DMS53 (cell line): ENCODE results near the gene IGSF9B.
"Not testable (repeated sequence)": the region's sequence is repeated elsewhere in the genome, so short reads cannot be mapped to it uniquely, and the experiment has no call there.

Experiments
- DNase-seq: peaks from one replicate; lab custom pipeline; 2025; lab: John Stamatoyannopoulos, UW

The IGSF9B gene

DNA sequence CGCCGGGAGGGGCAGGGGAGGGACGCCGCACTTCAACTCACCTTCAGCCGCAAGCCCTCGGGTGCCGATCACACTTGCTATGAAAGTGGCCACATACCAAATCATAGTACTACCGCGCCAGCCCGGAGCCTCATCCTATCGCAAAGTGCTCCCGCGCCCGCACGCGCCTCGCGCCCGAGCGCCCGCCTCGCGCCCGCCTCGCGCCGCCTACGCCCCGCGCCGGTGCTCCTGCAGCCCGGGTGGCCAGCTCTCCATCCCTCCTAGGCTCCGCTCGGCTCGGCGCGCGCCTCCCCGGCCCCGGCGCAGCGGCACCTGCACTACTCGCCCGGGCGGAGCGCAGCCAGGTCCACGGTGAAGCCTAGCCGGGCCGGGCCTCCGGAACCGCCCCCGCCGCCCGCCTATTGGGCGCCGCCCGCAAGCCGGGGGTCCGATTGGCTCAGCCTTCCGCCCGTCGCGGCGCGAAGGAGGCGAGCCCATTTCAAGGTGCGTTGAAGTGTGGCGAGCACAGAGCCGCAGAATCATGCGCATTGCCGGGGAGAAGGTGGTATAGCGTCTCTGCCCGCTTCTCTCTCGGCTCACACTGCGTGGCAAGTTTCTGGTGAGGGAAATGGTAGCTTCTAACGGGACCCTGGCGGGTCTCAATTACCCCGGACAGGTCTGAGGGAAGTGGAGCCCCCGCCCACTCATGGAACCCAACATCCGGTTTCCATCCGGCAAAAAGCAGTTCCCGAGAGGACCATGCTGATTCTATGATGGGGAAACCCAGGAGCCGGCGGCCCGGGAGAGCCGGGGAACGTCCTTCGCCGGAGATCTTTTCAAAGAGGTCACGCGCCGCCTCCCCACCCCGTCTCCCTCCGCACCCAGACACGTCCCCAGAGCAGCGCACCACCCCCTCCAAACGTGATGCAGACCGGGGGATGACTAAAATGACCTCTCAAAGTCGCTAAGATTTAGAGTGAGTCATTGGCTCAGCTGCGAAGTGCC lies at the start of gene IGSF9B:
Gene IGSF9B (minus strand): TSS at position 319 of the 984 bp plus-strand sequence. CDS start 214 bp downstream, at position 105.
- DNase-seq: peak; percentile 97

- no peak for DNase-seq
Measured at GRCh38 chr11:134004496-134005172, 47.9 kb upstream of the IGSF9B start.

DNA sequence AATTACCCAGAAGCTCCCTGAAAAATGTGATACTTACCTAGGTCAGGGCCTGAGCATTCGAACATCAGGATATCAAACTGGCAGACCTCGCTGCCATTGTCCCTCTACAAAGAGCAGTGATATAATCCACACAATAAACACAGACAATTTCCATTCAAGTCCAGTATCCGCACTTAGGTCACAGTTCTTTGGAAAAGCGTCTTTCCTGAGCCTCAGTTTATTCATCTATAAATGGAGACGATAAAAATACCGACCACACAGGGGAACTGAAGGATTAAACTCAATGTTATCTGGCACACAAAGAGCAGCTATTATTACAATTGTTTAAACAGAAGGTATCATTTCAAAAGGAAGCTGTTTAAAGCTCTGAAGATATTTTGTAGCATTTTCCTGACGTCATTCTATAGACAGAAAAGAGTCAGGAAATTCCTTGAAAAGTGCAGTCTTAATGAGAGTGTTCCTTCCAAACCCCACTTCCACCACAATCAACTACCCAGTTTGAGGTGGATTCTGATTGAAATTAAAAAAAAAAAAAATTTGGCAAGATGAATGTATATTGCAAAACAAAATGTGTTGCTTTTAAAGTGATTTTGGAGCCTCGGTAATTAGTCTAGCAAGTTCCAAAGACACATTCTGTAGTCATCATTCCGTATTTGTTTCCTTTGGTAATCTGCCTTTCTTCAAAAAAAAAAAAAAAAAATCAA lies 47.2 kb upstream of the IGSF9B start:
- no peak for DNase-seq

DNA sequence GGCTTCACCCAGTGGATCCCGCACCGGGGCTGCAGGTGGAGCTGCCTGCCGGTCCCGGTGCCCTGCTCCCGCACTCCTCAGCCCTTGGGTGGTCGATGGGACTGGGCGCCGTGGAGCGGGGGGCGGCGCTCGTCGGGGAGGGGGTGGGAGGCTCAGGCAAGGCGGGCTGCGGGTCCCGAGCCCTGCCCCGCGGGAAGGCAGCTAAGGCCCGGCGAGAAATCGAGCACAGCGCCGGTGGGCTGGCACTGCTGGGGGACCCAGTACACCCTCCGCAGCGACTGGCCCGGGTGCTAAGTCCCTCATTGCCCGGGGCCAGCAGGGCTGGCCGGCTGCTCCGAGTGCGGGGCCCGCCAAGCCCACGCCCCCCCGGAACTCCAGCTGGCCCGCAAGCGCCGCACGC lies 46.1 kb upstream of the IGSF9B start:
- DNase-seq: not testable (repeated sequence)

- not testable (repeated sequence) for DNase-seq
Measured at GRCh38 chr11:134002338-134002737, 45.6 kb upstream of the IGSF9B start.

DNA sequence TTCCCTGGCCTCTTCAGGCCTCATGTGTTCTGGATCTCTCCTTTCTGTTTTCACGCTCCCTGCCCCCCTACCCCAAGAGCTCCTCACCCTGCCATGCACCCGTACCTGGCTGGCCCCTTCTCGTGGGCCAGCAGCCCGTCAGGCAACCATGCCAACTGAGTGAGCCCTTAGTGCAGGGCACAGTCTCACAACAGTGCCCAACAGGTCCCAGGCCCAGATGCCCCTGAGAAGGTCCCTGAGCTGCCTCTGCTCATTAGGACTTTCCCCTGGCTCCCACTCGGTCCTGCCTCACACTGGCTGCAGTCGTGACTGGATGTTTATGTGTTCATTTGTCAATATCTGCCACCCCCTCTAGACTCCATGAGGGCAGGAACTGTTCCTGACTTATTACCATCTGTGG lies 44.8 kb upstream of the IGSF9B start:
- no peak for DNase-seq

DNA sequence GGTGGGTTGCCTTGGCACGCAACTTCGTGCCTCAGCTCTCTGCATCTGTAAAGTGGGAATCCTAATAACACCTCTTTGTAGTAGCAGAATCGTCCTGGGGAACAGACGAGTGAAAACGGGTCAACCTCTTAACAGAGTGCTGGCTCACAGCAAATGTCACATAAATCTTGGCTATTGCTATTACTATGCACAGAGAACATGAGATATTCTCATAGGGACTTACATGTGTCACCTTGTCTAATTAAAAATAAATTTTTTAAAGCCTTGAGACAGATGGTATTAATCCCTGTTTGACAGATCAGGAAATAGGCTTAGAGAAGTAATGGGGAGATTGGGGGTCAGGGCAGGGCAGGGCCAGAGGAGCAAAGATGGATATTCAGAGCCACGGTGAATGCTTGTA lies 44.3 kb upstream of the IGSF9B start:
- DNase-seq: no peak

GRCh38 chr11:133999355-133999754 lies 42.6 kb upstream of the IGSF9B start:
- no peak for DNase-seq

- DNase-seq: no peak
Measured at GRCh38 chr11:133997554-133997953, 40.8 kb upstream of the IGSF9B start.

DNA sequence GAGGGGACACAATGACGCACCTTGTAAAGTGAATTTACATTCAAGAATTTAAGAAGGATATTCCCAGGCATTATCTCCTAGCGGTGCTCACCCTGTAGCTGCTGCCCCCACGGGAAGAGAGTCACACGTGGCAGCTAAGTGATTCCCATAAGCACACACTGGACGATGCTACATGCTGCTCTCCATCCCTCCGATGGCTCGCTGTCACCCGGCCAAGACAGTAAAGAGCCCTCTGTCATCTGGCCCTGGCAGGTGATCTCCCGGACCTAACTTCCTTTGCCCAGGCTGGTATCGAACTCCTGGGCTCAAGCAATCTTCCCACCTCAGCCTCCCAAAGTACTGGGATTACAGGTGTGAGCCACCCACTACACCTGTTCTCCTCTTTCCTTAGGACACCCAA lies 39.9 kb upstream of the IGSF9B start:
- DNase-seq: no peak

- no peak for DNase-seq
Measured at GRCh38 chr11:133995066-133995465, 38.3 kb upstream of the IGSF9B start.

DNA sequence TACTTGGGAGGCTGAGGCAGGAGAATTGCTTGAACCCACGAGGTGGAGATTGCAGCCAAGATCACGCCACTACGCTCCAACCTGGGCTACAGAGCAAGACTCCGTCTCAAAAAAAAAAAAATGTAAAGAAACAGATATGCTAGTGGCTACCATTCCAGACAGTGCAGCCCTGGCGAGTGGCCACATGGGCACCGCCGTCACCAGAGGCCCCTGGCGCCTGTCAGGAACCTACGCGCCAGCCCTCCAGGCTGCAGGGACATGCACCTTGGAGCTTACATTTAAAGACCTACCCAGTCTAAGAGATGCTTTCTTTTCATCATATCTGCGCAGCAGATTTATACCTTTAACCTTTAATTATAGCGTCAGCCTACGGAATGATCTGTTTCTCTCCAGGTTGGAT lies 37.2 kb upstream of the IGSF9B start:
- no peak for DNase-seq

- DNase-seq: no peak
Measured at GRCh38 chr11:133993107-133993506, 36.3 kb upstream of the IGSF9B start.

DNA sequence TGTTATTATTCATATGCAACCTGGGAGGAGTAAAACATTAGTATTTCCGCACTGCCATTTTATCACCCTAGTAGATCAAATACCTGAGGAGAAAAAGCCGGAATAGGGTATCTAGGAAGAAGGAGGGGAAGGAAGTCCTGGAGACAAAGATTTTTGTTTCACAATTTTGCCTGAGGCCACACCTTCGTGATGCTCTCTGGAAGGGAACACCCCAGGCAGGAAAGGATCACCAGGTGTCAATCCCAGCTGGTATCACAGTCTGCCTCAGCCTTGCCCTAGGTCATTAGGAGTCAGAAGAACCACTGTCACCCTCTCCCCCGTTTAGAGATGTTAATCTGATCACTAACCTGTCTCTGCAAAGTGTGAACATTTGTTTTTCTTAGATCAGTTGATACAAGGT lies 35.4 kb upstream of the IGSF9B start:
- DNase-seq: no peak

- DNase-seq: no peak
Measured at GRCh38 chr11:133991101-133991500, 34.3 kb upstream of the IGSF9B start.

DNA sequence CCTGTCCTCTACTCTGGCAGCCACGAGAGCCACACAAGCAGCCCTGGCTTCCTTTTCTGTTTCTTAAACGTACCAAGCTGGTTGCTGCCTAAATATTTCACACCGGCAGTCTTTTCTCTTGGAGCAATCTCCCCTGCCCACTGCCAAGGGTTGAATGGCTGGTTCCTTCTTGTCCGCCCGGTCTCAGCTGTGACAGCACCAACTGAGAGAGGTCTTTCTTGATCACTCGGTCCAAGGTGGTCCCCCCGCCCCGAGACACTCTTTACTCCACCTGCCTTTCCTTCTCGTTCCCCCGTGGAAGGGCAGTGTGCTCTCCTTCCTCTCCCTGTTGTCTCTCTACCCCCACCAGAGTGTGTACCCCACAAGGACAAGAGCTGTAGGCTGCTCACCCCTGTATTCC lies 33.7 kb upstream of the IGSF9B start:
- DNase-seq: no peak

DNA sequence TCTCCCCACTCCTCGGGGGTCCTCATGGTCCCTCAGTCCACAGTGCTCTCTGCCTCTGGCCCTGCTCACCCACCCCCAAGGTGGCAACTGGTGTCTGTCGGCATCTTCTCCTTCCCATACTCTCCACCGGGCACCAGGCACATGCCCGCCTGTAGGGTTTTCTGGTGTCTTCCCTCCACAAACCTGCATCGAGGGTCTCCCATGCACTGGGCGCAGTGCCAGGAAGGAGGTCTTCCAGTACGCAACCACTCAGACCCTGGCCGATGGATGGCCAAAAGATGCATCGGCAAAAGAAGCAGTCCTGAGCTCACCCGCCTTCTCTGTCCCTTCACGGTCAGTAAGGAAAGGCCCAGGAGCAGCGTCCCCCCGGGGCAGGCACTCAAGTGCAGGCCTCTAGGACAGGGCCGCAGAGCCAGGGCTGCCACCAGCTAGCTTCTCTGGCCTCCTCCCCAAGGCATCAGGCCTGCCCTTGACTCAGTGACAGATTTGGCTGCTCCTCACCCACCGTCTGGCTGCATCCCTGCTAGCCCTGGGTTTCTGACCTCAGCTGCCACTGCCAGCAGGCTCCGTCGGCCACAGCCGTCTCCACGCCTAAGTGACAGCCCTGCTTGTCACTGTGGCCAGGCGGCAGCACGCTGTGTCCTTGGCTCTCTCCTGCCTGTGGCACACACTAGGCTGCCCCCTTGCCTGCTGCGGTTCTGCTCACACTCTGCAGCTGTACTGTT lies 32.1 kb upstream of the IGSF9B start:
- no peak for DNase-seq

GRCh38 chr11:133987171-133987570 lies 30.4 kb upstream of the IGSF9B start:
- no peak for DNase-seq

DNA sequence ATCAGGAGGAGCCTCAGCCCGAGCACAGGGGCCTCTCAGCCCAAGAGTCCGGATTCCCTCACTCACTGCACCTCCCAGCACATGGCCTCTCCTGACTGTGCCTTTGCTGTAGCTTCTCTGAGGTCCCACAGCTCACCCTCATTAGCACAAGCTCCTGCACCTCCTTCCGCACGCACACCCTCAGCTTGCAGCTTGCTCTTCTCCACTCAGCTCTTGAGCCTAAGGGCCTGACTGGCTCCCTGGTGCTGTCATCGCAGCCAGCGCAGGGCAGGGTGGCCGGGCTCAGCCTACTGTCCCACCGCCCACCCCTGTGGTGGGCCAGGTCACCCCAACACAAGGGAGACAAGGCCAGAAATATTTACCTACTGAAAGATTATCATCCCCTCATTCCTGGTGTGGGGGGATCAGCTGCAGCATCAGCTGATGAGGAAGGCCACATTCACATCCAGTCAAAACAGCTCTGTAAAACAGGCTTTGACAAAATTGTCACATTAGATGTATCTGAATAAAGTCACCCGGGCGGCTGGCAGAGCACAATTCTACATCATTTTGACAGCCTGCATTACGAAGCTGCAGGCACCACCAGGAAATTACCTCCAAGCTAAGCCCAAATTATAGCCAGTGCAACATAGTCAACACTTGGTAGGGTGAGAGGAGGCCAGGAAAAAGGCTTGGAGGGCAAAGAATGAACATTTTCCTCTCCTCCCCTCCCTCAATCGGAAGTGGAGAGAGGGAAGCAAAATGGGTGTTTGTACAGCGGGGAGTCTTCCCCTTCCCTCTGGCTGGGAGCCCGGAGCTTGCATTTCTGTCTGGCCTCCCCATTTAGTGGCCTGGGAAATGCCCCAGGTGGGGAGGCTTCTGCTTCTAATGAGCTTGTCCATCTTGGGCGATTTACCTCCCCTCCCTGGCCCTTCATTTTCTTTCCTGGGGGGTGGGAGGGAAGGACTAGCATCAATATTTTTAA lies 29.5 kb upstream of the IGSF9B start:
- DNase-seq: no peak

DNA sequence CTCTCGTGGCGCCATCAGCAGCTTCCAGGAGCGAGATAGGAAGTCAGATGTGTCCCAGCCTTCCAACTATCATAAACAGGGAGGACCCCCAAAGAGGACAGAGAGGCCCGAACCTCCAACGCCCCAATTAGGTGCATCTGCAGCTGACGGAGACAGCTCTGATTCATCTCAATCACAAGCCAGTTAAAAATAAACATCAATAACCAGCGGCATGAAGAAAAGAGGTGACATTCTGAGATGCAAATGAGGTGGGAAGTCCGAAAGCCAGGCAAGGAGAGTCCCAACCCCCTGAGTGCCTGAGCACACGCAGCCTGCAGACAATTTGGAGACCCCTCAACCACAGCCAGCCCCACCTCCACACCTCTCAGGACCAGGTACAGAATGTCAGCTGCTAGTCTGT lies 28.1 kb upstream of the IGSF9B start:
- no peak for DNase-seq
